Rectal smooth muscle tissue (tissue), 1 donor: ENCODE data around the gene ATP6V0E1.

Source experiments
- H3K27ac ChIP-seq: one replicate; pipeline ENCODE4 v1.7.0; 2013; ENCODE audit warnings: low read depth, low read length, inconsistent platforms
- H3K27me3 ChIP-seq: one replicate; pipeline ENCODE4 v1.7.0; 2013; ENCODE audit warnings: low read length; ENCODE audit not compliant: control insufficient read depth, insufficient read depth
- H3K36me3 ChIP-seq: one replicate; pipeline ENCODE4 v1.7.0; 2013; ENCODE audit warnings: low read length; ENCODE audit not compliant: control insufficient read depth, insufficient read depth
- H3K4me1 ChIP-seq: one replicate; pipeline ENCODE4 v1.7.0; 2013; ENCODE audit warnings: low read length; ENCODE audit not compliant: control insufficient read depth, insufficient read depth
- H3K4me3 ChIP-seq: one replicate; pipeline ENCODE4 v1.7.0; 2013; ENCODE audit warnings: low read length
- H3K9ac ChIP-seq: one replicate; pipeline ENCODE4 v1.7.0; 2013; ENCODE audit warnings: low read length

The ATP6V0E1 gene

DNA sequence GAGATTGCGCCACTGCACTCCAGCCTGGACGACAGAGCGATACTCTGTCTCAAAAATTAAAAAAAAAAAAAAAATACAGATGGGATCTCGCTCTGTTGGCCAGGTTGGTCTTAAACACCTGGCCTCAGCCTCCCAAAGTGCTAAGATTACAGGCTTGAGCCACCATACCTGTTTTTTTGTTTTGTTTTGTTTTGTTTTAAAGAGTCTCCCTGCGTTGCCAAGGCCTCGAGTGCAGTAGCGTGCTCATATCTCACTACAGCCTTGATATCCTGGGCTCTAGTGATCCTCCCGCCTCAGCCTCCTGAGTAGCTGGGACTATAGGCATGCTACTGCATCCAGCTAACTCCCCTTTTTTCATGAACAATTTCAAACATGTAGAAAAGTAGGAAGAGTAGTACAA lies 7.2 kb downstream of the ATP6V0E1 start:
- Histone ChIP-seq H3K4me1 (no peaks in the 10 kb centered on the region), H3K36me3 (peaks cover 10% of the 10 kb centered on the region), H3K27ac (no peak overlapping the region), H3K27me3 (no peaks in the 10 kb centered on the region), H3K9ac (no peak overlapping the region), H3K4me3 (no peak overlapping the region)

DNA sequence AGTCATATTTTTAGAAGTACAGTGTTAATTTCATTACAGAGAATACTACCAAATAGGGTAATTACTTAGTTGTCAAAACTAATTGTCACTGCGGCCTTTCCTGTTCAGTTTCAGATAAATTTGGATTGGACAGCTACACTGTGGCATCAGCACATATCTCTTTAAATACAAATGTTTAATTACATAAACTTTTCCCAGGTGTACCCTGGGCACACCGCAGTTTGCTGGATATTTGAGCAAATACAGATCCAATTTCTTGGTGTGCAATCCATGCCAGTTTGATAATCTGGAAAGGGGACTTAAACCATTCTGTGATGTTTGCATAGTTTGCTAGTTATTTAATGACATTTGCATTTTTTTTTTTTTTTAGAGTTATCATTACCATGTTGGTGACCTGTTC lies 10.8 kb downstream of the ATP6V0E1 start:
- no peaks in the 10 kb centered on the region for H3K4me1 ChIP-seq
- H3K27ac ChIP-seq = no peak overlapping the region
- H3K36me3 ChIP-seq = peaks cover 8% of the 10 kb centered on the region
- H3K9ac ChIP-seq = no peak overlapping the region
- H3K4me3 ChIP-seq = no peak overlapping the region
- no peaks in the 10 kb centered on the region for H3K27me3 ChIP-seq

DNA sequence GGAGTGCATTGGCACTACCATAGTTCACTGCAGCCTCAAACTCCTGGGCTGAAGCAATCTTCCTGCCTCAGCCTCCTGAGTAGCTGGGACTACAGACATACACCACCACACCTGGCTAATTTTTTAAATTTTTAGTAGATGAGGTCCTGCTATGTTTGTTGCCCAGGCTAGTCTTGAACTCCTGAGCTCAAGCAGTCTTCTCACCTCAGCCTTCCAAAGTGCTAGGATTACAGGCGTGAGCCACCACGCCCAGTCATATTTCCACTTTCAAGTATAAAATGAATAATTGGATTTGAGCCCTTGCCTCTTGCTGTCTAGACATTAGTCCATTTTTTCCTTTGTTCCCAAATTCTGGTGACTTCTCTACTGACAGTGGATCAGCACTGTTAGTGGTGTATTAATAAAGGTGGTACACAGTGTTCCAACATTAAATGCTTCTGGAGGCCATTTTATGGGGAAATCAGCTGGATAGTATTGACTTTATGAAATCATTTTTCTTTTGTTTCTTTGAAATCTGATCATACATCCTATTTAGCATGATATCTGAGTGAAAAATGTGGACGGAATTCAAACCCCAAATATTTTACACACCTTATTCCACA lies 15.9 kb downstream of the ATP6V0E1 start:
- no peak overlapping the region for H3K9ac ChIP-seq
- H3K27me3 ChIP-seq = no peaks in the 10 kb centered on the region
- no peak overlapping the region for H3K27ac ChIP-seq
- no peaks in the 10 kb centered on the region for H3K4me1 ChIP-seq
- H3K4me3 ChIP-seq = no peak overlapping the region
- H3K36me3 ChIP-seq = peaks cover 1% of the 10 kb centered on the region

GRCh38 chr5:172999974-173000373 lies 16.4 kb downstream of the ATP6V0E1 start:
- Histone ChIP-seq H3K27ac (no peak overlapping the region), H3K27me3 (no peaks in the 10 kb centered on the region), H3K4me1 (no peaks in the 10 kb centered on the region), H3K9ac (no peak overlapping the region), H3K36me3 (no peaks in the 10 kb centered on the region), H3K4me3 (no peak overlapping the region)

- H3K4me1 ChIP-seq = no peaks in the 10 kb centered on the region
- H3K27ac ChIP-seq = no peak overlapping the region
- no peaks in the 10 kb centered on the region for H3K27me3 ChIP-seq
- H3K9ac ChIP-seq = no peak overlapping the region
- no peak overlapping the region for H3K4me3 ChIP-seq
- no peaks in the 10 kb centered on the region for H3K36me3 ChIP-seq
Observed at GRCh38 chr5:173001229-173001841, 17.8 kb downstream of the ATP6V0E1 start.

GRCh38 chr5:173003360-173003759 lies 19.8 kb downstream of the ATP6V0E1 start:
- H3K4me1 ChIP-seq = peaks cover 3% of the 10 kb centered on the region
- H3K36me3 ChIP-seq = no peaks in the 10 kb centered on the region
- H3K27me3 ChIP-seq = no peaks in the 10 kb centered on the region
- H3K4me3 ChIP-seq = no peak overlapping the region
- H3K27ac ChIP-seq = no peak overlapping the region
- H3K9ac ChIP-seq = no peak overlapping the region

GRCh38 chr5:173004013-173004412 lies 20.4 kb downstream of the ATP6V0E1 start:
- Histone ChIP-seq H3K27me3 (no peaks in the 10 kb centered on the region), H3K4me1 (peaks cover 3% of the 10 kb centered on the region), H3K27ac (no peak overlapping the region), H3K4me3 (no peak overlapping the region), H3K36me3 (no peaks in the 10 kb centered on the region), H3K9ac (no peak overlapping the region)

GRCh38 chr5:173004447-173004846 lies 20.9 kb downstream of the ATP6V0E1 start:
- Histone ChIP-seq H3K27me3 (no peaks in the 10 kb centered on the region), H3K9ac (no peak overlapping the region), H3K27ac (no peak overlapping the region), H3K36me3 (no peaks in the 10 kb centered on the region), H3K4me1 (peaks cover 3% of the 10 kb centered on the region), H3K4me3 (no peak overlapping the region)

- no peaks in the 10 kb centered on the region for H3K36me3 ChIP-seq
- no peak overlapping the region for H3K9ac ChIP-seq
- H3K27ac ChIP-seq = no peak overlapping the region
- no peaks in the 10 kb centered on the region for H3K27me3 ChIP-seq
- H3K4me1 ChIP-seq = peaks cover 3% of the 10 kb centered on the region
- H3K4me3 ChIP-seq = no peak overlapping the region
Observed at GRCh38 chr5:173010021-173010420, 26.4 kb downstream of the ATP6V0E1 start.

DNA sequence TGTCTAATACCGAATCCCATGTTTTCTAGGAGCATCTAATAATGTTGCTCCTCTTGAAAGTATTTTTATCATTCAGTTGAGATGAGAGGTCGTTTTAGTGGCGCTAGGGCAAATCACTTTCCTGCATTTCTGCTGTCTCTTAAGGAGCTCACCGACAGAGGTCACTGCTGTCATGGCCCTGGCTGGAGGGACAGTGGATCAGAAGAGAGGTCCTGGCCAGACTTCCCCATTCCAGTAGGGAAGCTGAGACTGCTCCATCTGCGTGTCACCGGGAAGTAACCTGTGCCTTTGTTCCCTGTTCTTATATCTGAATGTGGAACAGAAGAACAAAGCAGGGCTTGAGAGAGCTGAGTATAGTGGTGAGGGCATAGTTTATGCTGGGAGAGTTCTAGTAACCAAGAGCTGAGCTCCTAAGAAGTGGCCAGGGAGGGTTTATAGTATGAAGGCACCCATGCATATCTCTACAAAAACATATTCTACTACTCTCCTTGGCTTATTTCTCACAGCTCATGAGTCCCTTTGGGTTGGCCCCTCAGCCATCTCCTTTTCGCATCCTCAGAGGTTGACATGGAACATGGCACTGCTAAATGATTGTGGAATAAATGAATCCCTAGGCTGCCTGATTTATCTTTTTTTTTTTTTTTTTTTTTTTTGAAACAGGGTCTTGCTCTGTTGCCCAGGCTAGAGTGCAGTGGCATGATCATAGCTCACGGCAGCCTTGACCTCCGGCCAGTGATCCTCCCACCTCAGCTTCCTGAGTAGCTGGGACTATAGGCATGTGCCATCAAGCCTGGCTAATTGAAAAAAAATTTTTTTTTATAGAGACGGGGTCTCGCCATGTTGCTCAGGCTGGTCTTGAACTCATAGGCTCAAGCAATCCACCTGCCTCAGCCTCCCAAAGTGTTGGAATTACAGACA lies 27.2 kb downstream of the ATP6V0E1 start:
- no peak overlapping the region for H3K9ac ChIP-seq

DNA sequence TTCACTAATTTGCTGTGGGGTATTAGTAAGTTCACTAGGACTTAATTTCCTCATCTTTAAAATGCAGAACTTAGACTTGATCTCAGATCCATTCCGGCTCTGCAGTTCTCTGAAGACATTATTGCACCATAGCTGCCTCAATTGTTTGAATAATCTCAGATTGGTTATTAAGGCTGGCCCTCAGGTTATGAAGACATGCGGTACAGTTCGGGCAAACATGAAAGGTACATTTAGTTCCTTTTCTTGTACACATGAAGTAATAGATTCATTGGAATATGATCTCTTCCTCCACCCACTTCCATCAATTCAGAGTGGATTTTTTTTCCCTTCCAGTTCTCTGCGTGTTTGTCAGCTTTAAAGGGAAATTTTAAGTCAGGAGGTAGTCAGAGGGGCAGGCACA lies 28.0 kb downstream of the ATP6V0E1 start:
- Histone ChIP-seq H3K4me3 (no peak overlapping the region), H3K36me3 (no peaks in the 10 kb centered on the region), H3K27me3 (no peaks in the 10 kb centered on the region), H3K9ac (no peak overlapping the region), H3K4me1 (peaks cover 9% of the 10 kb centered on the region), H3K27ac (no peak overlapping the region)

More for the DNA sequence above, 27.2 kb downstream of the ATP6V0E1 start:
- Histone ChIP-seq H3K27me3 (no peaks in the 10 kb centered on the region), H3K27ac (no peak overlapping the region), H3K36me3 (no peaks in the 10 kb centered on the region), H3K4me3 (no peak overlapping the region), H3K4me1 (peaks cover 6% of the 10 kb centered on the region)

GRCh38 chr5:173012882-173013281 lies 29.3 kb downstream of the ATP6V0E1 start:
- no peaks in the 10 kb centered on the region for H3K36me3 ChIP-seq
- no peak overlapping the region for H3K9ac ChIP-seq
- H3K27me3 ChIP-seq = no peaks in the 10 kb centered on the region
- peaks cover 8% of the 10 kb centered on the region for H3K4me1 ChIP-seq
- no peak overlapping the region for H3K27ac ChIP-seq
- no peak overlapping the region for H3K4me3 ChIP-seq
